Muscle of arm (tissue), 12 donors: ENCODE data around the gene PDX1. TPM values are rescaled to one million over a fixed set of nuclear protein-coding genes. Genes with fewer than 3 reads are reported as not detected.

ENCODE experiments used
- DNase-seq: peaks from one replicate; pipeline ENCODE4 v3.0.0-alpha.2; 2013
- polyA plus RNA-seq, 12 donors: library from polyadenylated mRNA; unstranded; fragments of 120-200 nt; gene quantifications; one replicate each; pipeline ENCODE4 v1.2.1, GENCODE V29; 2013; ENCODE audit not compliant: insufficient read length in 12 of 12

The PDX1 gene
- polyA plus RNA-seq, 12 donors: not detected

- no peak for DNase-seq
Measured at GRCh38 chr13:27969082-27969865, 49.5 kb downstream of the PDX1 start, which contains the start of gene CDX2. Gene CDX2, minus strand, starts transcription at chr13:27969315. Its CDS starts 309 bp downstream, at chr13:27969006.

GRCh38 chr13:27969866-27970229 is 50.0 kb downstream of the PDX1 start:
- no peak for DNase-seq

- no peak for DNase-seq
Measured at GRCh38 chr13:27970382-27971235, 50.8 kb downstream of the PDX1 start.

GRCh38 chr13:27971236-27971645 is 51.4 kb downstream of the PDX1 start:
- no peak for DNase-seq

DNA sequence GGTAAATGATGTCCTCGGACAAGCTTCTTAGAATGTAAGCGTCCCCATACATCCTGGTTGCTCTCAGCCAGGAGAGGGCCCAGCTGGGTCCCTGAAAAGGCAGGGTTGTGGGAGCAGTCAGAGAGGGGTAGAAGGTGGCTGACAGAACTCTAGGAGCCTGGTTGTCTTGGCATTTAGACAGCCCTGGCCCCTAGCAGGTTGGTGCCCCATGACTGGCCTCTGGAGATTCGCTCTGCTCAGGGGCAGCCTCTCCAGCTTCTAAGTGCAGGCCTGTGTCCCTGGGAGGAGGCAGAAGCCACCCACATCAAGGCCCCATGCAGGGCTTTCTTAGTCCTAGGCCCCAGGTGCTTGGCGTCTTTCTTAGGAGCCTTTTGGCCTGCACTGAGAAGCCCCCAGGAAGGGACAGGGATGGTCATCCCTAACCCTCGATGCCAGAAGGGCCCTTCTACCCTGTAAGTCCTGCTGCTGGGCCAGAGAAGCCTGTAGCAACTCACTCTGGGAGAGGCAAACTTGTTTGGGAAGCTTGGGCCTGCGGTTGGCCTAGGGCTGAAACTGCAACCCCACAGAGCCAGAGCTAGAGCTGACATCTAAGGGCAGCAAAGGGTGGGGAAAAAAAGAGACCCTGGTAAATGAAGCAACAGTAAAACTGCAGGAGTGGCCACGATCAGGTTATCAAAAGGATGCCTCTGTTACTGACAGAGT is 52.1 kb downstream of the PDX1 start:
- DNase-seq: no peak

DNA sequence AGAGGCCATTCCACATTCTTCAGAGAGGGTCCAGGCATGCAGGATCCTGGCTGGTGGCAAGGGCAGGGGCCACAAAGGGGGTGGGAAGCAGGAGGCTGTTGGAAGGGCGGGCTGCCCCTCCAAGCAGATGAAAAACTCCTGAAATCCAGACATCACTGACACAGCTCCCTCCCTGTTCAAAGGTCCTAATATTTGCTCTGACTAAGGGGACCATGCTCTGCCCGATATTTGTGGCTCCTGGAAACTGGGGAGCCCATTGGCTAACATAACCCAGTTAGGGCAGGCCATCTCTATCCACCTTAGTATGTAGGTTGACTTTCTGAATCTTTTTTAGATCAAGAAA is 52.6 kb downstream of the PDX1 start:
- DNase-seq: no peak

- no peak for DNase-seq
Measured at GRCh38 chr13:27973291-27973690, 53.5 kb downstream of the PDX1 start.

- no peak for DNase-seq
Measured at GRCh38 chr13:27973961-27974662, 54.3 kb downstream of the PDX1 start.

Other genes starting within 250 kb of the PDX1 start
- gene GSX1, start 127.5 kb upstream of the PDX1 start, polyA plus RNA-seq: not detected
- gene CDX2, start 49.3 kb downstream of the PDX1 start, polyA plus RNA-seq: 10 to 100 TPM in 1 of 12 donors, not detected in 11; 15.9 TPM
- not detected for gene URAD, start 68.7 kb downstream of the PDX1 start, polyA plus RNA-seq
- gene FLT3, start 180.6 kb downstream of the PDX1 start, polyA plus RNA-seq: 1 to 10 TPM in 1 of 12 donors, under 1 TPM in 9, not detected in 2; 0.05 to 1.0 (median 0.23) TPM
- 10 to 100 TPM in 11 of 12 donors, not detected in 1; 18.8 to 34.4 (median 25.1) TPM for gene PAN3, start 218.5 kb downstream of the PDX1 start, polyA plus RNA-seq